ENCODE results near the gene NKAIN2.

Gene NKAIN2

DNA sequence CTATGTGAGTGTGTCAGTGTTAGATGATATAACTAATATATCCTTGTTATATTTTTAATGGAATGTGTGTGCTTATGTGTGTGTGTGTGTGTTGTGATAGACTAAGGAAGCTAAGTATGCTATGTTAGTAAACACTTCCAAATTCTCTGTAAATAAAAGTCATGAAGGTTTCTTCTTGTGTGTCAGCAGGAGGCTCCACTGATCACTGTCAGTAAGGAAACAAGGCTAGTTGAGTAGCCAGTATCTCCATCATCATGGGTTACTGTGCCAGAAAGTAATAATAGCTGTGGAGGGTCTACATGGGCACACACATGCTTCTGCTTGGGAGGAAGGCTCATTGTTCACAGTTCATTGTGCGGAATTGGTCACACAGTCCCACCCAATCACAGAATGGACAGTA is 855.8 kb downstream of the NKAIN2 start:
- Histone ChIP-seq H3K27ac (ENCODE audit: low read length) (no peak overlapping the region), H3K4me3 (ENCODE audit: low read length) (no peak overlapping the region), H3K27me3 (ENCODE audit: control insufficient read depth, insufficient read depth, low read length) (no peaks in the 10 kb centered on the region), H3K9ac (ENCODE audit: low read length) (no peak overlapping the region), H3K4me1 (ENCODE audit: control insufficient read depth, low read depth, low read length) (peaks cover 18% of the 10 kb centered on the region), H3K36me3 (ENCODE audit: control insufficient read depth, low read depth, low read length) (no peaks in the 10 kb centered on the region), H3K9me3 (ENCODE audit: control insufficient read depth, low read depth, low read length) (no peaks in the 10 kb centered on the region)

DNA sequence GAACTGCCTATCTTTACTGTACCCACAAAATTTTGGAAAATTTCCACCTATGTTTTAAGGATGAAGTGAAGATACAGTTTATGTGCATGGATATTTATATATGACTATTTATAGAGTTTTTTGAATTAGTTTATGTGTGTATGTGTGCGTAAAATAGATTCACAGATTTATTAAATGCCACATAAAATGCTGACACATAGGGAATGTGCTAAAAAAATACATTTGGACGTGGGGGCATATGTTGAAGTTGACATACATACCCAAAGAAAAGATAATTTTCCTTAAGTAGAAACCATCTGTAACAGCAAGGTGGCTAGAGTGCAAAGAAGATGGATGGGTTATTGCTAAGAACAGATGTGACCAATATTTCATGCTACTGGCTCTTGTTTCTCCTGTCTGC is 856.5 kb downstream of the NKAIN2 start:
- Histone ChIP-seq H3K4me1 (ENCODE audit: control insufficient read depth, low read depth, low read length) (peaks cover 18% of the 10 kb centered on the region), H3K27me3 (ENCODE audit: control insufficient read depth, insufficient read depth, low read length) (no peaks in the 10 kb centered on the region), H3K27ac (ENCODE audit: low read length) (no peak overlapping the region)

DNA sequence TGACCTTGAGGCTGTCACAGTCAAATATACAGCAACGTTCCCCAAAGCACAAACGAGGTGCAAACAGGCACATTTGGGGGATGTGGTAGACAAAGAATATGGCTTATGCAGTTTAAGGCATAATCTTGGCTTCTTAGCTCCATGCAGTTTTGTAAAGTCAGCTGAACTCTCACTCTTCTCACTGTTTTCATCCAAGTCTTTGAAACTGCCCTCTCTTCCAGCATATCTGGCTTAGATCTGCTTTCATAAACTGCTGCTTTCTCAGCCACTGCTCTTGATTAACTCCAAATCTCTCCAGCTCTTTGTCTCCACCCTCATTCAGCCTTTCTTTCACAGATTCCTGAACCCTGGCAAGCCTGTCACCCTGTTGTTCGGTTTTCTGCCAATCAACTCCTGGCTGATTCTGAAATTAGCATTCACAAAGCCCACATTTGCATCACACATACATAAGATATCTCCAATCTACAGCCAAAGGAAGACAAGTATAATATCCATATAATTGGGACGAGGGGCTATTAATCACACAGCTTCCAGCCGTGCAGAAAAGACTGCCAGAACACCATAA is 857.5 kb downstream of the NKAIN2 start:
- Histone ChIP-seq H3K4me1 (ENCODE audit: control insufficient read depth, low read depth, low read length) (peaks cover 18% of the 10 kb centered on the region), H3K36me3 (ENCODE audit: control insufficient read depth, low read depth, low read length) (no peaks in the 10 kb centered on the region), H3K9ac (ENCODE audit: low read length) (peak overlapping the region; percentile 1)

More for the DNA sequence above, 856.5 kb downstream of the NKAIN2 start:
- Histone ChIP-seq H3K4me3 (ENCODE audit: low read length) (no peak overlapping the region), H3K9ac (ENCODE audit: low read length) (no peak overlapping the region), H3K9me3 (ENCODE audit: control insufficient read depth, low read depth, low read length) (no peaks in the 10 kb centered on the region), H3K36me3 (ENCODE audit: control insufficient read depth, low read depth, low read length) (no peaks in the 10 kb centered on the region)

DNA sequence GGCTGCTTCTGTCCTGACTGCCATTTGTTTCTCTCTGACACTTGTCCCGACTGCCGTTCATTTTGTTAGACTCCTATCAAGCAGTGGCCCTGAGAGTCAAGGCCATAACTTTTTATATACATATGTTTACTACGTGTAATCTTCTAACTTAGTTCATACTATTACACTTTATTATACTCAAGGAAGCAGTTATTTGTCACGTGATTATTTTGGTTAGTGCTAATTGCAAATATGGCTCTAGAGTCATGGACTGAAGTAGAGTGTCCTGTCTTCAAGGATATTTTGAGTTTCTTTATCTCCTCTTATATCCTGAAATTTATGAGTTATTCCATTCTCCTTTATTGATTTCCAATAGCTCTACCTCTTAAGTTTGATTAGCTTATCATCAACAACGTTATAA is 864.4 kb downstream of the NKAIN2 start:
- Histone ChIP-seq H3K9me3 (ENCODE audit: control insufficient read depth, low read depth, low read length) (no peaks in the 10 kb centered on the region), H3K4me3 (ENCODE audit: low read length) (no peak overlapping the region), H3K4me1 (ENCODE audit: control insufficient read depth, low read depth, low read length) (no peaks in the 10 kb centered on the region), H3K36me3 (ENCODE audit: control insufficient read depth, low read depth, low read length) (no peaks in the 10 kb centered on the region), H3K27ac (ENCODE audit: low read length) (no peak overlapping the region), H3K27me3 (ENCODE audit: control insufficient read depth, insufficient read depth, low read length) (no peaks in the 10 kb centered on the region), H3K9ac (ENCODE audit: low read length) (no peak overlapping the region)

More for the DNA sequence above, 857.5 kb downstream of the NKAIN2 start:
- H3K9me3 ChIP-seq (ENCODE audit: control insufficient read depth, low read depth, low read length): no peaks in the 10 kb centered on the region
- H3K27ac ChIP-seq (ENCODE audit: low read length): peak overlapping the region; percentile 19
- no peaks in the 10 kb centered on the region for H3K27me3 ChIP-seq (ENCODE audit: control insufficient read depth, insufficient read depth, low read length)
- peak overlapping the region; percentile 2 for H3K4me3 ChIP-seq (ENCODE audit: low read length)

DNA sequence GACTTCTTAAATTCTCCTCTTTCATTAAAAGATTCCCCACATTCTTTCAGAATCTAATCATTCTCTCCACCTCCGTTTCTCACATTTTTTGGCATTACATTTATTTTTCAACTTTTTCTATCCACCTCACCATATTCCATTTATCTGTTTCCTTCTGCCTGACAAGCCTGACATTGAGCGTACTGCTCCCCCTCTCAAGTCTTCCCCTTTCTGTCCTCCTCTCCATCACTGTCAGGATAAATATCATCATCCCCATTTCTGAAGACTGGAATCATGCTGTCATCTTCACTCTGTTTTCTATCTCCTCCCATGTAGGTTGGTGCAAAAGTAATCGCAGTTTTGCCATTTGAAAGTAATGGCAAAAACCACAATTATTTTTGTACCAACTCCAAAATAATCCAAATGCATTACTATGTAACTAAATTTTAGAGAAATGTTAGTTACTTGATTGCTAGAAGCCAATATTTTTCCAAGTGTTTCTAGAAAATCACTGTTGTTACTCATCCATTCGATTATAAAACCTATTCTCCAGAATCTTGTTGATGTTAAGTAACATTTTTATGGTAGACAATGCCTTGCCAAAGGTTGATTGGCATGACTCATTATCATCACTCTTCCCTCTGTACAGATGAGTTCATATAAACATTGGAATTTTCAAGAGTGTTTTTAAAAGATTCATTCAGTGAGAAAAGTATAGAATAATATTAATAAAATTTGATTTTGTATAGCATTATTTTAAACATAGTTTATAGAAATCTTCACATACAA is 866.2 kb downstream of the NKAIN2 start:
- H3K4me1 ChIP-seq (ENCODE audit: control insufficient read depth, low read depth, low read length): no peaks in the 10 kb centered on the region
- H3K27ac ChIP-seq (ENCODE audit: low read length): no peak overlapping the region
- no peak overlapping the region for H3K9ac ChIP-seq (ENCODE audit: low read length)
- no peaks in the 10 kb centered on the region for H3K27me3 ChIP-seq (ENCODE audit: control insufficient read depth, insufficient read depth, low read length)
- H3K36me3 ChIP-seq (ENCODE audit: control insufficient read depth, low read depth, low read length): no peaks in the 10 kb centered on the region
- H3K9me3 ChIP-seq (ENCODE audit: control insufficient read depth, low read depth, low read length): peaks cover 6% of the 10 kb centered on the region
- no peak overlapping the region for H3K4me3 ChIP-seq (ENCODE audit: low read length)

DNA sequence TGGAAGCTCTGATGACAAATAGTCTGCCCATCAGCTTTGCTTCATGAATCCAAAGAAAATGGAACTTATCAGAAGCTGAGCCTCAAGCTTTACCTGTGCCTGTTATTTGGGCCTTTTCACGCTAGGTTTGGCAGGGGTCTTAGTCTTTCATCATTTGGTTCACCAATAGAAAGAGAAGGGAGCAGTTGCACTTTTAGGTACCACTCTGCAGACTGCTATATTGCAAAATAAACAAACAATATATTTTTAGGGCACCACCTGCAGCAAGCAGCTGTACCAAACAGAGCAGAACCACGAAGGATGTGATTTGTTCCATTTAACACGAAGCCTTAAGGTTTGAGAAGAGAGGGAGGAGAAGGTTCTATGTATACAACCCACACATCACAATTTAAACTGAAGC is 867.1 kb downstream of the NKAIN2 start:
- Histone ChIP-seq H3K9me3 (ENCODE audit: control insufficient read depth, low read depth, low read length) (peaks cover 6% of the 10 kb centered on the region), H3K4me3 (ENCODE audit: low read length) (no peak overlapping the region), H3K27ac (ENCODE audit: low read length) (no peak overlapping the region), H3K27me3 (ENCODE audit: control insufficient read depth, insufficient read depth, low read length) (no peaks in the 10 kb centered on the region), H3K4me1 (ENCODE audit: control insufficient read depth, low read depth, low read length) (no peaks in the 10 kb centered on the region), H3K36me3 (ENCODE audit: control insufficient read depth, low read depth, low read length) (no peaks in the 10 kb centered on the region), H3K9ac (ENCODE audit: low read length) (no peak overlapping the region)

DNA sequence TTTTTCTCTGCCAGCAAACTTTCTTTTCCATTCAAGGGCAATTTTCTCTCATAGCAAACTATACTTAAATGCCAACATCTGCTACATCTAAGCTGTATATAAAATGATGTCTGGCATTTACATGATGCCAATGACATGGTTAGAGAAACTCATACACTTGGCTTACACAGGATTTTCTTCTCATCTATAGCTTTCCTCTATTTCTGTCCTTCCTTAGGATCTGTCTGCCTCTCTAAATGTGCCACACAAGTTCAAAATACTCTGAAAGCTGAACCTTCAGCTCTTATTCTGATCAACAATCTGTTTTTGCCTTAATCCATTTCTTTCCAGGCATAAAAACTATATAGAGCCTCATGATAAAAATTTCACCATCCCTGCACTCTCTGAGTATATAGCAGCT is 867.7 kb downstream of the NKAIN2 start:
- H3K4me3 ChIP-seq (ENCODE audit: low read length): no peak overlapping the region
- no peaks in the 10 kb centered on the region for H3K4me1 ChIP-seq (ENCODE audit: control insufficient read depth, low read depth, low read length)
- no peaks in the 10 kb centered on the region for H3K36me3 ChIP-seq (ENCODE audit: control insufficient read depth, low read depth, low read length)
- H3K27ac ChIP-seq (ENCODE audit: low read length): no peak overlapping the region
- peaks cover 6% of the 10 kb centered on the region for H3K9me3 ChIP-seq (ENCODE audit: control insufficient read depth, low read depth, low read length)
- no peaks in the 10 kb centered on the region for H3K27me3 ChIP-seq (ENCODE audit: control insufficient read depth, insufficient read depth, low read length)
- H3K9ac ChIP-seq (ENCODE audit: low read length): no peak overlapping the region

DNA sequence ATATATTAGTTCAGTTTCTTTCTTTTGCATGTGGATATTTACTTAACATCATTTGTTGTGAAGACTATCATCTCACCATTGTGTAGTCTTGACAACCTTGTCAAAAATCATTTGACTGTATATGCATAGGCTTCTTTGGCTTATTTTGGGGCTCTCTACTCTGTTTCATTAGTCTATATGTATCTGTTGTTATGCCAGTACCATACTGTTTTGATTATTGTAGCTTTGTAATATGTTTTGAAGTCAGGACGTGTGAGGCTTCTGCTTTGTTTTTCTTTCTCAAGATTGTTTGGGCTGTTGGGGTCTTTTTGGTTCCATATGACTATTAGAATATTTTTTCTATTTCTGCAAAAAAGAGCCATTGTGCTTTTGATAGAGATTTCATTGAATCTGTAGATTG is 870.4 kb downstream of the NKAIN2 start:
- H3K4me1 ChIP-seq (ENCODE audit: control insufficient read depth, low read depth, low read length): no peaks in the 10 kb centered on the region
- H3K9ac ChIP-seq (ENCODE audit: low read length): no peak overlapping the region
- peaks cover 14% of the 10 kb centered on the region for H3K9me3 ChIP-seq (ENCODE audit: control insufficient read depth, low read depth, low read length)
- H3K27ac ChIP-seq (ENCODE audit: low read length): no peak overlapping the region
- no peaks in the 10 kb centered on the region for H3K27me3 ChIP-seq (ENCODE audit: control insufficient read depth, insufficient read depth, low read length)
- H3K4me3 ChIP-seq (ENCODE audit: low read length): no peak overlapping the region
- H3K36me3 ChIP-seq (ENCODE audit: control insufficient read depth, low read depth, low read length): no peaks in the 10 kb centered on the region

DNA sequence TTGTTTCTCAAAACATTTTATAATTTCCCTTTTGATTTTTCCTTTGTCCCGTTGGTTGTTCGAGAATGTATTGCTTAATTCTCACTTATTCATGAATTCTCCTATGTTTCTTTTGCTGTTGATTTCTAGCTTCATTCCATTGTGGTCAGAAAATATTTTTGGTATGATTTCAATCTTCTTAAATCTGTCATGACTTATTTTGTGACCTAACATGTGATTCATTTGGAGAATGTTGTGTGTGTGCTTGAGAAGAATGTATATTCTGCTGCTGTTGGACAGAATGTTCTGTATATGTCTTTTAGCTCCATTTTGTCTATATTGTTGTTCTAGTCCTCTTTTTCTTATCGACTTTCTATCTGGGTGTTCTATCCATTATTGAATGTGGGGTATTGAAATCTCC is 872.4 kb downstream of the NKAIN2 start:
- no peak overlapping the region for H3K27ac ChIP-seq (ENCODE audit: low read length)
- H3K27me3 ChIP-seq (ENCODE audit: control insufficient read depth, insufficient read depth, low read length): no peaks in the 10 kb centered on the region
- H3K9me3 ChIP-seq (ENCODE audit: control insufficient read depth, low read depth, low read length): peaks cover 14% of the 10 kb centered on the region
- no peak overlapping the region for H3K4me3 ChIP-seq (ENCODE audit: low read length)
- no peak overlapping the region for H3K9ac ChIP-seq (ENCODE audit: low read length)
- no peaks in the 10 kb centered on the region for H3K4me1 ChIP-seq (ENCODE audit: control insufficient read depth, low read depth, low read length)
- H3K36me3 ChIP-seq (ENCODE audit: control insufficient read depth, low read depth, low read length): no peaks in the 10 kb centered on the region

DNA sequence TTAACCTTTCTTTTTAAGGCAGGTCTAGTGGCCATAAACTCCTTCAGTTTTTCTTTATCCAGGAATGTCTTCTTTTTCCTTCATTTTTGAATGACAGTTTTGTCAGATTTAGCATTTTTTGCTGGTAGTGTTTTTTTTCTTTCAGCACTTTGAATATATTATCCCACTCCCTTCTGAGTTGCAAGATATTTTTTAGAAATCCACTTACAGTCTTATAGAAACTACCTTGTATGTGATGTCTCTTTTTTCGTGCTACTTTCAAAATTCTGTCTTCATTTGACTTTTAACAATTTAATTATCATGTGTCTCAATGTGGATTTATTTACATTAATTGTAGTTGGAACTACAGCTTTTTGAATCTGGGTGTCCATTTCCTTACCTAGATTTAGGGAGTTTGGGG is 874.2 kb downstream of the NKAIN2 start:
- Histone ChIP-seq H3K4me3 (ENCODE audit: low read length) (no peak overlapping the region), H3K27ac (ENCODE audit: low read length) (no peak overlapping the region), H3K4me1 (ENCODE audit: control insufficient read depth, low read depth, low read length) (no peaks in the 10 kb centered on the region)

DNA sequence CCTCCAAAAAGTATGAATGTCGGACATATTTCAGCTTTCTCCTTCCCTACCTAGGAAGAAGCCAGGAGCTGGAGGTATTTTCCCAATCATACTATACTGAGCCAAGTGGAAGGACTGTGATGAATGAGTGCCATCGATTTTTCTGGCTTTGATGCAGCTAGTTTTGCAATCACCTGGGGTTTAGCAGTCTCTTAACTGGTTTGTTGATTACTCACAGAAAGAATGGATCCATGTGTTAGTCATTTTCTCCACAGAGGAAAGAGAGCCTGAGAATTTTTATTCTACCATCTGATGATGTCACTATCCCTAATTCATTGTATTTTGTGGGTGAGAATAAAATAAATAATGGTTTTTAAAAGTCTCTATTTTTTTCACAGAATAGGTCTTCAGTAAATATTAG is 875.7 kb downstream of the NKAIN2 start:
- Histone ChIP-seq H3K36me3 (ENCODE audit: control insufficient read depth, low read depth, low read length) (no peaks in the 10 kb centered on the region), H3K27ac (ENCODE audit: low read length) (no peak overlapping the region), H3K9ac (ENCODE audit: low read length) (no peak overlapping the region), H3K4me1 (ENCODE audit: control insufficient read depth, low read depth, low read length) (peaks cover 8% of the 10 kb centered on the region), H3K9me3 (ENCODE audit: control insufficient read depth, low read depth, low read length) (peaks cover 8% of the 10 kb centered on the region), H3K27me3 (ENCODE audit: control insufficient read depth, insufficient read depth, low read length) (no peaks in the 10 kb centered on the region), H3K4me3 (ENCODE audit: low read length) (no peak overlapping the region)

More for the DNA sequence above, 874.2 kb downstream of the NKAIN2 start:
- Histone ChIP-seq H3K36me3 (ENCODE audit: control insufficient read depth, low read depth, low read length) (no peaks in the 10 kb centered on the region), H3K27me3 (ENCODE audit: control insufficient read depth, insufficient read depth, low read length) (no peaks in the 10 kb centered on the region), H3K9me3 (ENCODE audit: control insufficient read depth, low read depth, low read length) (peaks cover 14% of the 10 kb centered on the region), H3K9ac (ENCODE audit: low read length) (no peak overlapping the region)

DNA sequence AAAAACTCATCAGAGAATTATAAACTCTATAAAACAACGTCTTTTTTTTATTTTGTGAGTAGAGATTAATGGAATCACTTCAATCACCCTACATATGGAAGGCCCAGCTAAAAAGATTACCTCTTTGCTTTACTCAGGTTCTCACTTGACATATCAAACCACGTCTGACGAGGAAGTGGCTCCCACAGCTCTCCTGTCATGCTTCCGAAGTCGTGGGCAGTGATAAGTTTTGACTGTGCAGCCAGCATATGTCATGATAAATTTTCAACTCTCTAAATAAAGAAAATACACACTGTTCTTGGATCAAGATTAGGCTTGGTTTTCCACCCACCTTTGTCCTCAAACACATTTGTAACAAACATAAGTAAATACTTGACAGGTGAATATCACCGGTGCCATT is 879.1 kb downstream of the NKAIN2 start:
- H3K27ac ChIP-seq (ENCODE audit: low read length): no peak overlapping the region
- no peaks in the 10 kb centered on the region for H3K36me3 ChIP-seq (ENCODE audit: control insufficient read depth, low read depth, low read length)
- no peak overlapping the region for H3K4me3 ChIP-seq (ENCODE audit: low read length)
- H3K4me1 ChIP-seq (ENCODE audit: control insufficient read depth, low read depth, low read length): peaks cover 10% of the 10 kb centered on the region
- H3K9ac ChIP-seq (ENCODE audit: low read length): no peak overlapping the region
- peaks cover 8% of the 10 kb centered on the region for H3K9me3 ChIP-seq (ENCODE audit: control insufficient read depth, low read depth, low read length)
- H3K27me3 ChIP-seq (ENCODE audit: control insufficient read depth, insufficient read depth, low read length): no peaks in the 10 kb centered on the region
